Measurements from ENCODE around the gene YKT6. TPM values are rescaled to one million over a fixed set of nuclear protein-coding genes. Genes with fewer than 3 reads are reported as not detected.
"Not testable (repeated sequence)": the region's sequence is repeated elsewhere in the genome, so short reads cannot be mapped to it uniquely, and the experiment has no call there.

The YKT6 gene
- total RNA-seq, 1 donor from 2014 or later, result 51.2 TPM

DNA sequence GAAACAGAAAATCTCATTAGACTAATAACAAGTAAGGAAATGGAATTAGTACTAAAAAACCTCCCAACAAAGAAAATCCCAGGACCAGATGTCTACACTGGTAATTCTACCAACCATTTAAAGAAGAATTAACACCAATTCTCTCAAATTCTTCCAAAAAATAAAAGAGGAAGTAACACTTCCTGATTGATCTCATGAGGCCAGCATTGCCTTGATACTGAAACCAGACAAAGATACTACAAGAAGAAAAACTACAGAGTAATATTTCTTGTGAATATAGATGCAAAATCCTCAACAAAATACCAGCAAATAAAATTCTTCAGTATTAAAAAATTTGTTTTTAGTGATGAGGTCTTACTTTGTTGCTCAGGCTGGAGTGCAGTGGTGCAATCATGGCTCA, 32.9 kb upstream of the YKT6 start:
- no peak for DNase-seq (ENCODE audit: low spot score)
- ATAC-seq, result no peak
- intact Hi-C loops (cut with DNase I), result no loop called here

DNA sequence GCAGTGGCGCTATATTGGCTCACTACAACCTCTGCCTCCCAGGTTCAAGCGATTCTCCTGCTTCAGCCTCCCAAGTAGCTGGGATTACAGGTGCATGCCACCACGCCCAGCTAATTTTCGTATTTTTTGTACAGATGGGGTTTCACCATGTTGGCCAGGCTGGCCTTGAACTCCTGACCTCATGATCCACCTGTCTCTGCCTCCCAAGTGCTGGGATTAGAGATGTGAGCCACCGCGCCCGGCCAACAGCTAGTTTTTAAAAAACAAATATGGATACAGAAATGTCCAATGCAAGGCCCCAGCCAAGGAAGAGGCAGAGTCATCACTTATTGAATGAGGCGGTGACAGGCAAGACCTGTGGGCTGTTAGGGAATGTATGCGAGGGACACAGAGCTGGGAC, 28.9 kb upstream of the YKT6 start:
- intact Hi-C loops (cut with DNase I); ATAC-seq: not testable (repeated sequence)
- peak; percentile 6 for DNase-seq (ENCODE audit: low spot score)

DNA sequence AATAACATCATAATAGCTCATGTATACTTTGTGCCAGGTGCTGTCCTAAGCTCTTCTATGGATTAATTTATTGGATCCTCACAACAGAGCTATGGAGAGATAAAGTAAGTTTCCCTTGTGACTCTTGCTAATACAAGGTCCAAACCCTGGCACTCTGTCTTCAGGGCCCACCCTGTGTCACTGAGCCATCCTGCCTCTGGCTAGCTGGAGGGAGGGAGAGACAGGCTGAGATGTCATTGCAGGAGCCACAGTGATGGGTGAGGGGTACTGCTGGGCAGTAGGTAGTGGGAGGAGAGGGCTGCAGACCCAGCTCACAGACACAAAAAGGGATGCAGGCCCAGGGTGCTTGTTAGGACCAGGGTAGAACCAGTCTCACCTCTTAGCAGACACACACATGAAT, 28.4 kb upstream of the YKT6 start:
- intact Hi-C loops (cut with DNase I), result no loop called here
- ATAC-seq (no peak), DNase-seq (ENCODE audit: low spot score) (no peak)

DNA sequence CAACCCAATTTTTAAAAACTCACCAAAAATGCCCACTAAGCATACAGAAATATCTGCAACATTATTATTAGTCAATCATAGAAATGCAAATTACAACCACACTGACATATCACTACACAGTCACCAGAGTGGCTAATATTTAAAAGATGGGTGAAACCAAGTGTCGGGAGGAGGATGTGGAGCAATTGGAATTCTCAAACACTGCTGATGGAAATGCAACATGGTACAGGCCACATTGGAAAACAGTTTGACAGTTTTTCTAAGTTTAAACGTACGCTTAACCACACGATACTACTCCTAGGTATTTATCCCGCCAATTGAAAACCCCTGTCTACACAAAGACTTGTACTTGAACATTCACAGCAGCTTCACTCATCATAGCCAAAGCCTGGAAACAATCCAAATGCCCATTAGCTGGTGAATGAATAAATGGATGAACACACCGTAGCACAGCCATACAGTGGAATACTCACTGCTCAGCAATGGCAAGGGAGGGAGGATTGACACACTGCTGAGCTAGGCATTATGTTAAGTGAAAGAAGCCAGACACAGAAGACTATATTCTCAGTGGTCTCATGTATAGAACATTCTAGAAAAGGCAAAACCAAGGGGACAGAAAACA, 27.9 kb upstream of the YKT6 start:
- intact Hi-C loops (cut with DNase I), result no loop called here
- DNase-seq (ENCODE audit: low spot score) (no peak), ATAC-seq (no peak)

DNA sequence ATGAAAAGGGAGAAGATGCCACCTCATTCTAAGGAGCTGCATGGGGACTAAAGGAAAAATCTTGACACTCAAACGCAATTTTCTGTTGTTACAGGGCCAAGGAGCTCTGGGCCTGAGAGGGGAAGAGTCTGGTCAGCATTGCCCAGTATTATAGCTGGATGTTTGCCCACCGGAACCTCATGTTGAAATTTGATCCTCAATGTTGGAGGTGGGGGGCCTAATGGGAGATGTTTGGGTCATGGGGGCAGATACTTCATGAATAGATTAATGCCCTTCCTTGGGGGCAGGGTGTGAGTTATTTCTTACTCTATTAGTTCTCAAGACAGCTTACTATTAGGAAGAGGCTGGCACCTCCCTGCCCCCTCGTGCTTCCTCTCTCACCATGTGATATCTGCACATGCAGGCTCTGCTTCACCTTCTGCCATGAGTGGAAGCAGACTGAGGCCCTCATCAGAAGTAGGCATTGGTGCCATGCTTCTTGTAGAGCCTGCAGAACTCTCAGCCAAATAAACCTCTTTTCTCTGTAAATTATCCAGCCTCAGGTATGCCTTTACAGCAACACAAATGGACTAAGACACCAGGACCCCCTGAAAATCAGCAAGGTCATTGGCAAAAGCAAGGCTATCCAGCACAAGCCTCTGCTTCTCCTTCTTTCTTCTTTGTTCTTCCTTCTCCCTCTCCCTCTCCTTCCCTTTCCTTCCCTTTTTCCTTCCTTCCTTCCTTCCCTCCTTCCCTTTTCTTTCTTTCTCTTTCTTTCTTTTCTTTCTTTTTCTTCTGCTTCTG, 26.7 kb upstream of the YKT6 start:
- DNase-seq (ENCODE audit: low spot score) (no peak), ATAC-seq (no peak)
- intact Hi-C loops (cut with DNase I), result no loop called here

DNA sequence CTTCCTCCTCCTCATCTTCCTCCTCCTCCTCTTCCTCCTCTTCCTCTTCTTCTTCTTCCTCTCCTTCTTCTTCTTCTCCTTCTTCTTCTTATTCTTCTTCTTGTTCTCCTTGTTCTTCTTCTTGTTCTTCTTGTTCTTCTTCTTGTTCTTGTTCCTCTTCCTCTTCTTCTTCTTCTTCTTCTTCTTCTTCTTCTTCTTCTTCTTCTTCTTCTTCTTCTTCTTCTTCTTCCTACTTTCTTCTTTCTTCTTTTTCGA, 26.2 kb upstream of the YKT6 start:
- ATAC-seq; intact Hi-C loops (cut with DNase I); DNase-seq (ENCODE audit: low spot score): not testable (repeated sequence)

DNA sequence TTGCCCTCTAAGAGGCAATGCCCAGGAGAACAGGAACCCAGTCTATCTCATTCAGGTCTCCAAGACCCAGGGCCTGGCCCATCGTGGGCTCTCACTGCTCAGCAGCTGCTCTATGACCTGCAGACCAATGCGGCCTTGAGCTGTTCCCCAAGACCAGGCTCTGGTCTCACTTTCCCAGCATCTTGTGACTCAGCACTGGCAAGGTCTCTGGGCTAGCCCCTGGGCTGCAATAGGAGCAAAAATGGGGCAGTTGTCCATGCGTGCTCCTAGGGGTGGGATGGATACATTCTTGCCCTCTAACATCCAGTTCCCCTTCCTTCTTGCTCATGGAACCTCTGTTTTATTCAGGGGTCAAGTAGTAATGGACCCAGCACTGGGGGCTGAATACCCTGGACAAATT, 25.0 kb upstream of the YKT6 start:
- intact Hi-C loops (cut with DNase I), result no loop called here
- DNase-seq (ENCODE audit: low spot score), result no peak
- no peak for ATAC-seq

DNA sequence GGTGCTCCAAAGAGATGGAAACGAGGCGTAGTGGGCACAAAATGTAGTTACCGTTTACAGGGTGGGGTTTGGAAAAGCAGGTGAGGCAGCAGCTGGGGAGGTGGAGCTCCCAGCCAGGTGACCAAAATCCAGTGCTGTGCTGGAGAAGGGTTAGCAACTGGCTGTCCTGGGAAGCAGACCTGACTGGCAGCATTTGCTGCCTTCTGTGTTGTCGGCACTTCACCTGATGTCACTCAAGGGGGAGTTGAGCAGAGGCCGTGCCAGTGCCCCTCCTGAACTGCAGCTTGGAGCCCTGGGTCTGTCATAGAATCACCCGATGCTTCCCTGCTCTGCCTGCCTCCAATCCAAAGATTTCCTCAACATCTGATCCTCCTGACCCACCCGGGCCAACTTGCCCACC, 24.3 kb upstream of the YKT6 start:
- intact Hi-C loops (cut with DNase I), result no loop called here
- no peak for ATAC-seq

DNA sequence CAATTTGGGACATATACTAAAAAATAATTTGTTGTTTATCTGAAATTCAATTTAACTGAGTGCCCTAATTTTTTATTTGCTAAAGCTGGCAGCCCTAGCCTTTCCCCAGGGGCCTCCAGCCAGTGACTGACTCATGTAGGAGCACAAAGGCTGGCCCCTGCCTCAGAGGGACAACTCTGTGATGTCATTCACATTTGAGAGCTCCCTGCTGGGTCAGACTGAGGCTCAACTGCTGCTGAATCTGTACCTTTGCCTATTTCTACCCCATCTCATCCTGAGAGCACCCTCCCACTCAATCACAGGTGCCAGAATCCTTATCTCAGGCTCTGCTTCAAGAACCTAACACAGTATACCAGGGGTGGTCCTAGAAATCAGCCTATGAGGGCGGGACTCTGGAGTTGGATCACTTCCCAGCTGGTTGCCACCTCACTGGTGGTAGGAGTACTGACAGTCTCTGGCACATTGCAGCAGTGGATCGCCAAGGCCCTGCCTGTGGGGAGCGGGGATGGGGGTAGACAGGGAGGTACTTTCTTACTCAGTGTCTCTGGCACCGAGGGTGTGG, 23.1 kb upstream of the YKT6 start:
- ATAC-seq (no peak), DNase-seq (ENCODE audit: low spot score) (no peak)
- intact Hi-C loops (cut with DNase I), result no loop called here

More for the DNA sequence above, 24.3 kb upstream of the YKT6 start:
- DNase-seq (ENCODE audit: low spot score), result no peak

DNA sequence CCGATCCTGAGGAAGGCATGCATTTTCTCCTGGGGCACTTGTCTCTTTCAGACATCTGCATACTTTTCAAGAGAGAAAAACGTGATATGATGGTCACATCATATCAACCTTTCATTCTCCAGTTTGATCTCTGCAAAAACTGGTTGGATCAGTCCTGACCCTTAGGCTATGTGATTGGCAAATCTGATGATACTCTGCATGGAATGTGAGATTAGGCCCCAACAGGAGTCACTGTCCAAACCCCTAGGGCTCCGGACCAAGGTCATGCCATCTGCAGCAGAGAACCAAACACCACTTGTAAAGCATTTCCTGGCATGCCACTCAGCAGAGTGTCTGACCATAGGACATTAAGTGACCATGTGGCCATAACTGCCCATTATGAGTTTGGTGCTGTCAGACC, 20.1 kb upstream of the YKT6 start:
- intact Hi-C loops (cut with DNase I), result loop anchor here (10.0 kb wide), 1 partner anchor 106 kb away; no protein-coding TSS in a partner anchor
- DNase-seq (ENCODE audit: low spot score) (no peak), ATAC-seq (no peak)

DNA sequence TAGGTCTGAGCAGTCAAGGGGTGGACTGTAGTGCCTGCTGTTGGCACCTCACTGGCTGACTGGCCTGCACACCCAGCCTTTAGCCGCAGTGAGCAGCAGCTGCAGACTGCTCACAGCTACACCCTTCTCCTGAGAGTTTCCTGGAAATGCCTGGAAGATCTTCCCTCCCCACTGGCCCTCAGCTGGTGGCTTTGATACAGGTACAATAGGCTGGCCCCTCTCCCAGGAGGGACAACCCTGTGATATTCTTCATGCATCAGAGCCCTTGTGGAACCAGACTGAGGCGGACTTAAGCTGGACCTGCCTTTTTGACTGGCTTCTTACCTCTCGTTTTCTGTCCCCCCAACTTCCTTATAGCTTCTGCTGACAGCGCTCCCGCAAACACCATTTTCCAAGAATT, 18.0 kb upstream of the YKT6 start:
- DNase-seq (ENCODE audit: low spot score) (no peak), ATAC-seq (no peak)
- intact Hi-C loops (cut with DNase I), result loop anchor here (10.0 kb wide), 1 partner anchor 108 kb away; no protein-coding TSS in a partner anchor

DNA sequence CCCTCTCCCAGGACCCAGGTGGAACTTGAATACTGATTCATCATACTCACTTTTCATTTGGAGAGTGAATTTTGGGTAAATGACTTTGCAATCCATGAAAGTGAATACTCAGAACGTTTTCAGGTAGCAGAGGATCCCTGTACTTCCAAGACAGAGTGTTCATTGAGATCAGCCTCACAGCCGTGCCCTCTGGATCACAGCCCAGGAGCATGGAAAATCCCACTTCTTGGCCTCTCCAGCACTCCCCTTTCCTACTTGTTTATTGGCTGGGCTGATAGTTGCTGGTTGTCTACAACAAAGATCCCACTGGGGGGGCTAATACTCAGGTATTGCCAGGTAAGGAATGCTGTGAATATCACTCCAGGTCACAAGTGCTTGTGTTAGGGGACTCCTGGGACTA, 17.4 kb upstream of the YKT6 start:
- no peak for DNase-seq (ENCODE audit: low spot score)
- no peak for ATAC-seq
- intact Hi-C loops (cut with DNase I), result loop anchor here (10.0 kb wide), 1 partner anchor 109 kb away; no protein-coding TSS in a partner anchor

DNA sequence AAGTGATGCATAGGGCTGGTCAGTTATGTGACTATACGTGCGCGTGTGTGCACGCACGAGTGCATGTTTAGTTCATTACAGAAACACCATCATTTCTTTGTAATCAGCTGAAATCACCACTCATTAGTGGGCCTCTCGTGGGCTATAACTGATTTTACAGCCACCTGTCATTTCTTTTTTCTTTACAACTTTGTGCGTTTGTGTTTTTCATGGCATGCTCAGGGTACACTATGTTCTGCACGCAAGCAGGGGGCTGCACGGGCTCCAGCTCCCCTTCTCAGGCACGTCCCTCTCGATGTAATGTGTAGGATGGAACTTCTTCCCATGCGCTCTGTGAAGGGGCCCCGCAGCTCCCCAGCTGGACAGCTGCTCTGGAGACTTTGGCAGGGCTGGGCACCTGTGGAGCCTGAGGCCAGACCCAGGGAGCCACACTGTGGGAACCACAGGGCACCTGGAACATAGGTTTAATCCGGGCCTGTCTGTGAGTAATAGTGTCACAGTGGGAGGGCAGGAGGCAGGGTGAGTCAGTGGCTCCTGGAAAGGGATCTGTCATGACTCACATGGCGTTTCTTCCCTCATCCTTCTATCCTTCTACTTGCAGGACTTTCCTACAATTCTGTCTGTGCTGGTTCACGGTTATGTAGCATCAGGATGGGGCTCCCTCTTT, 16.4 kb upstream of the YKT6 start:
- DNase-seq (ENCODE audit: low spot score) (no peak), ATAC-seq (no peak)
- intact Hi-C loops (cut with DNase I), result loop anchor here (10.0 kb wide), 1 partner anchor 110 kb away; no protein-coding TSS in a partner anchor

DNA sequence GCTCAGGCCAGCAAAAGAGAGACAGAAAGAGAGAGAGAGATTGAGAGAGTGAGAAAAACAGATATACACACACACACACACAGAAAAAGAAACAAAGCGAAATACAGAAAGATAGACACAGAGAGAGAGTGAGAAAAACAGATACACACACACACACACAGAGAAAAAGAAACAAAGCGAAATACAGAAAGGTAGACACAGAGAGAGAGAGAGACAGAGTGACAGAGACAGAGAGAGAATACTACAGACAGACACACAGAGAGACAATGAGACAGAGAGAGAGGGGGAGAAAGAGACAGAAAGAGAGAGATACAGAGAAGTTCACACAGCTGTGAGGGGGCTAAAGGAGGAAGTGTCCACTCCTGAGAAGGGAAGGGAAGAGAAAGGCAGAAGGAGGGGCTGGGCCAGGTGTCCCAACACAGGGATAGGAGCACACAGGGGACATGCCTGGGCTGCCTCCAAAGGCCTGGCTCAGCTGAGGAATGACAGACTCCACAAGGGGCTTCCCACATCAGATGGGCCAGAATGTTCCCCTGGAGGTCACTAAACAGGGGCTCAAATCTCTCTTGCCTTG, 15.8 kb upstream of the YKT6 start:
- ATAC-seq, result no peak
- DNase-seq (ENCODE audit: low spot score), result no peak
- intact Hi-C loops (cut with DNase I), result loop anchor here (10.0 kb wide), 1 partner anchor 110 kb away; no protein-coding TSS in a partner anchor

DNA sequence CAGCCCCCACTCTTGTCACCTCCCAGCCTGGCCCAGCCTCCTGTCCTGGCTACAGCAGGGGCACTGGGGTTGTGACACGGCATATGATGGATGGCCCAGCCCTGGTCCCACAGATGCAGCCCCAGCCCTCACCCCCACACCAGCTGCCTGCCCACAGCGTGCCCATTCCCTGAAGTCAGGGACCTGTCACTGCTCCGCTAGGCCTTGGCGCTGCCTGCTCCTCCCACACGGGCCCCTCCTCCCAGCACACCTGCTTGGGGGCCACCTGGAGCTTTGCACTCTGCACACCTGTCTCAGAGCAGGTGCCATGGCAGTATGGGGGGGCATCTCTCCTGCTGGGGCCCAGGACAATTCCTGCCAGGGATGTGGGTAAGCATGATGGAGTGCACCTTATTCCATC, 15.0 kb upstream of the YKT6 start:
- DNase-seq (ENCODE audit: low spot score) (no peak), ATAC-seq (no peak)
- intact Hi-C loops (cut with DNase I), result loop anchor here (10.0 kb wide), 1 partner anchor 111 kb away; no protein-coding TSS in a partner anchor

DNA sequence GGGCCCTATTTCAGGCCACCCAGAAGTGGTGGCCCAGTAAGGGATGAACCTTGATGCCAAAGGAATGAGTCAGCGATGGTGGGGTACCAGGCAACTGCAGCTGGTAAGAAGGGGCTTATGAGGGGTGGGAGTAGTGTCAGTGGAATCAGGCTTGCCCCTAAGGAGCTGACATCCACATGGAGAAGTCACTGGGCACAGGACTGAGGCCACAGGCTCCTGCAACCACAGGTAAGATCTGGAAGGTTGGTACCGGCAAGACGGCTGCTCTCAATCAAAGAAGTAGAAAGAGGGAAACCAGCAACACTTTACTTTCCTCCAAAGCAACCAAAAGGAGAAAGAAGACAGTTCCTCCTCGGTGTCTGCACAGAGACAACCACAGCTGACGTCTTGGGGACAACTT, 14.0 kb upstream of the YKT6 start:
- DNase-seq (ENCODE audit: low spot score) (no peak), ATAC-seq (no peak)
- intact Hi-C loops (cut with DNase I), result loop anchor here (10.0 kb wide), 1 partner anchor 112 kb away; no protein-coding TSS in a partner anchor

DNA sequence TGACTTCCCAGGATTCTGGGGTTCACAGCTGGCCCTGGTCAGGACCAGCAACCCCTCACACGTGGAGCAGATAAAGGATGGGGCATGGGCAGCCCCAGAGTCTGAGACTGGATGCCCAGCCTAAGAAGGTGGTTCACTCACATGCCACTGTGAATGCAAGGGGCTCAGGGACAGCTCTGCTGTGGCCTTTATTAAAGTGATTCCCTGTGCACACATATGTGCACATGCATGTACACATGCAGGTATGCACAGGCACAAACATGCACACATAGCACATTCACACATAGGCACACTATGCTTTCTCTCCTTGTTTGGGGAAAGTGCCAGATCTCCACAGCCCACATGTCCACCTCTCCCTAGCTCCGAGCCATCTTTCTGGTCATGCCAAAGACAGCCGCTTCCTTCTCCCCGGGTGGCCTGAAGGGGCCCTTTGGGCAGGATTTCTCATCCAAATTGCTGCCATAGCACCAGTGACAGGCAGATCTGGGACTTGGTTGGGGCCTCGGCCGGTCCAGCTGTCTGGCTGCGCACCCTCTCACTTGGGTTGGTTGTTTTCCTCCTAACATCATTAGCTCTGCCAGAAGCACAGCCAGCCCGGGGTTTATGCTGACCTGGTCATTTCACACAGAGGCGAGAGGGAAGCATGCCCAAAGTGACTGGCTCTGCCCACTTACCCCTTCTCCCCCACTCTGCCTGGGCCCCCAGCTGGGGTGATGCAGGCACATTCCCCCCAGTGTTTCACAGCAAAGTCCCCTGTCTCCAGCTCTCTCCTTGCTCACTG, 13.0 kb upstream of the YKT6 start:
- intact Hi-C loops (cut with DNase I), result loop anchor here (10.0 kb wide), 1 partner anchor 113 kb away; no protein-coding TSS in a partner anchor
- no peak for DNase-seq (ENCODE audit: low spot score)
- ATAC-seq, result no peak

DNA sequence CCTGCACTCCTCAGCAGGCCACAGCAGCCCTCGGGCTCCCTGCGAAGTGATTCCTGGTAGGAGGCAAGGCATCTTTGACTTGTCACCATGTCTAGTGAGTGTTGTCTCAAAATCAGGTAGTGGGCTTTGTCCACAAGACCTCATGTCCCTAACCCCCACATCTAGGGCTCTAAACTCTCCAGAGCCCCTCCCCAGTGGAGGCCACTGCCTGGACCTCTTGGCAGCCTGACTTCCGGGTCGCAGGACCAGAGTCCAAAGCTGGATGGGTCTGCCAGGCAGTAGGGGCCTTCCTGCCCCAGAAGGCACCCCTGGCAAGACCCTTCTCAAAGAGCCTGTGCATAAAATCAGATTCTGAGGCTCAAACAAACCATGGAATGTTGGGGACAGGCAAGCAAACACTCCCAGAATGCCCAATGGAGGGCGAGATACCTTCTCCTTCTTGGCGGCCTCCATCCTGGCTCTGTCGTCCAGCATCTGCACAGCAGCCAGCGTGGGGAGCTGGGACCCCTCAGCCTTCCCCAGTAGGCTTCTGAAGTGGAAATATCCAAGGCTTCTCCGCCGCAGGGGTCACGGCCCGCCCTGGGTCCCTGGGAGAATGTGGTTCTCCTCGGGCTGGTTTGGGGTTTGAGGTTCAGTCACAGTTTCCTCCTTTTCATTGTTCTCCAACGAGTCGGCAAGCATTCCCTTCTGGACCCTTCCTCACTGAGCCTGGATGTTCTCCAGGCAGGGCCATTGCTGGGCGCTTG, 12.1 kb upstream of the YKT6 start:
- DNase-seq (ENCODE audit: low spot score), result no peak
- no peak for ATAC-seq
- intact Hi-C loops (cut with DNase I), result loop anchor here (10.0 kb wide), 1 partner anchor 114 kb away; no protein-coding TSS in a partner anchor

All from sciatic nerve (tissue), 2 donors.